Esophagus squamous epithelium (tissue), 4 donors: ENCODE measurements around the gene PSME3IP1.

Source experiments
- POLR2A ChIP-seq, 4 donors: fragments of 450-650 bp; IDR thresholded peaks; one replicate each; pipeline ENCODE4 v1.6.1; 2017; ENCODE audit warnings: antibody characterized with exemption in 4 of 4, mild to moderate bottlenecking in 4 of 4, moderate library complexity in 3 of 4
- TF ChIP-seq, protein P1 (sequence below), 6 experiments: fragments of 450-650 bp in 4 of 6; fragments of 200-600 bp in 2 of 6; sonication (generic) in 2 of 6; IDR thresholded peaks; one replicate each; pipeline ENCODE4 v1.5.1; 2016 to 2019; ENCODE audit warnings: antibody characterized with exemption in 6 of 6, mild to moderate bottlenecking in 4 of 6, moderate library complexity in 4 of 6

GRCh38 chr16:57128771-57129389 is 57.0 kb downstream of the PSME3IP1 start:
- TF ChIP-seq POLR2A (IDR thresholded peaks at IDR 0.05), result no peak
- TF ChIP-seq, protein P1, sequence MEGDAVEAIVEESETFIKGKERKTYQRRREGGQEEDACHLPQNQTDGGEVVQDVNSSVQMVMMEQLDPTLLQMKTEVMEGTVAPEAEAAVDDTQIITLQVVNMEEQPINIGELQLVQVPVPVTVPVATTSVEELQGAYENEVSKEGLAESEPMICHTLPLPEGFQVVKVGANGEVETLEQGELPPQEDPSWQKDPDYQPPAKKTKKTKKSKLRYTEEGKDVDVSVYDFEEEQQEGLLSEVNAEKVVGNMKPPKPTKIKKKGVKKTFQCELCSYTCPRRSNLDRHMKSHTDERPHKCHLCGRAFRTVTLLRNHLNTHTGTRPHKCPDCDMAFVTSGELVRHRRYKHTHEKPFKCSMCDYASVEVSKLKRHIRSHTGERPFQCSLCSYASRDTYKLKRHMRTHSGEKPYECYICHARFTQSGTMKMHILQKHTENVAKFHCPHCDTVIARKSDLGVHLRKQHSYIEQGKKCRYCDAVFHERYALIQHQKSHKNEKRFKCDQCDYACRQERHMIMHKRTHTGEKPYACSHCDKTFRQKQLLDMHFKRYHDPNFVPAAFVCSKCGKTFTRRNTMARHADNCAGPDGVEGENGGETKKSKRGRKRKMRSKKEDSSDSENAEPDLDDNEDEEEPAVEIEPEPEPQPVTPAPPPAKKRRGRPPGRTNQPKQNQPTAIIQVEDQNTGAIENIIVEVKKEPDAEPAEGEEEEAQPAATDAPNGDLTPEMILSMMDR (IDR thresholded peaks at IDR 0.05), result no peak
